RWPE2 (cell line): Measurements from ENCODE around the gene HECW1.

Experiments
- ATAC-seq: fragments of 200-7000 bp; cut with Tn5 transposase; 3 replicates; pipeline ENCODE4 v1.9.1; 2021; ENCODE audit warnings: low read depth
- DNase-seq: peaks from one replicate; pipeline ENCODE4 v3.0.0-alpha.2; 2020; ENCODE audit warnings: low spot score
- H3K27ac ChIP-seq: fragments of 450-650 bp; 2 replicates; pipeline ENCODE4 v1.5.1; 2017; ENCODE audit warnings: mild to moderate bottlenecking; ENCODE audit not compliant: poor library complexity, severe bottlenecking
- H3K27me3 ChIP-seq: fragments of 250-450 bp; sonication (Bioruptor Pico); 2 replicates; pipeline ENCODE4 v1.5.1; 2021; ENCODE audit warnings: mild to moderate bottlenecking, moderate library complexity; ENCODE audit not compliant: insufficient read depth, poor library complexity, severe bottlenecking
- H3K36me3 ChIP-seq: fragments of 250-450 bp; sonication (Bioruptor Pico); 2 replicates; pipeline ENCODE4 v1.5.1; 2020; ENCODE audit warnings: low read depth, mild to moderate bottlenecking, moderate library complexity
- H3K4me1 ChIP-seq: fragments of 250-450 bp; sonication (Bioruptor Pico); 2 replicates; pipeline ENCODE4 v1.5.1; 2021; ENCODE audit warnings: mild to moderate bottlenecking, moderate library complexity; ENCODE audit not compliant: insufficient read depth, poor library complexity, severe bottlenecking
- H3K4me3 ChIP-seq: fragments of 250-450 bp; sonication (Bioruptor Pico); 2 replicates; pipeline ENCODE4 v1.5.1; 2021; ENCODE audit warnings: mild to moderate bottlenecking, moderate library complexity; ENCODE audit not compliant: severe bottlenecking
- H3K9me3 ChIP-seq: fragments of 250-450 bp; sonication (Bioruptor Pico); 2 replicates; pipeline ENCODE4 v1.5.1; 2021; ENCODE audit warnings: mild to moderate bottlenecking, moderate library complexity; ENCODE audit not compliant: severe bottlenecking
- CTCF ChIP-seq: fragments of 450-650 bp; IDR thresholded peaks from one replicate; pipeline ENCODE4 v1.5.1; 2017; ENCODE audit warnings: mild to moderate bottlenecking, moderate library complexity; ENCODE audit not compliant: poor library complexity, severe bottlenecking

Gene HECW1

GRCh38 chr7:43119371-43120075 is 7.1 kb downstream of the HECW1 start:
- TF ChIP-seq CTCF = no peak

GRCh38 chr7:43121973-43122372 is 9.5 kb downstream of the HECW1 start:
- ATAC-seq = no peak
- Histone ChIP-seq H3K9me3 (no peaks in the 10 kb centered on the region), H3K27me3 (peaks cover 6% of the 10 kb centered on the region), H3K4me1 (no peaks in the 10 kb centered on the region), H3K27ac (no peak overlapping the region), H3K36me3 (no peaks in the 10 kb centered on the region), H3K4me3 (no peak overlapping the region)
- no peak for TF ChIP-seq CTCF
- no peak for DNase-seq

More at GRCh38 chr7:43119371-43120075, 7.1 kb downstream of the HECW1 start:
- H3K9me3 ChIP-seq = no peaks in the 10 kb centered on the region
- DNase-seq (no peak), ATAC-seq (no peak)
- no peaks in the 10 kb centered on the region for H3K4me1 ChIP-seq
- no peaks in the 10 kb centered on the region for H3K36me3 ChIP-seq
- peaks cover 31% of the 10 kb centered on the region for H3K27me3 ChIP-seq
- H3K27ac ChIP-seq = no peak overlapping the region
- no peak overlapping the region for H3K4me3 ChIP-seq

DNA sequence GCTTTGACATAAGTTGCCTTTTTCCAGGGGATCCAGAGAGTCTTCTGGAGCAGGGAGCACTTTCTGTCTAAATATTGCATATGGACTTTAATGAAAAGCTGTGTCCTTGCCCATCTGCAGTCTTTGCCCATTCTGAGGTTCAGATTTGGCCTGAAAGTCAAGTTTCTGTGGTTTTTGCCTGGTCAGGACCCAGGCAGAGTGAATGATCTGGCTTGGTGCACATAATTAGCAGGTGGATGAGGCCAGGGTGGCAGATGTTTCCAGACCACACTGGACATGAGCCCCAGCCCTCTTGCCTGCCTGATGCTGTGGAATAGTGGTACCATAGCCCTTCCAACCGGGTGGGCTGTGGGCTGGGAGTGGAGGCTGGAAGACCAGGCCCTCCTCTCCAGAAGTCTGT is 11.0 kb downstream of the HECW1 start:
- ATAC-seq (no peak), DNase-seq (no peak)
- Histone ChIP-seq H3K27ac (no peak overlapping the region), H3K9me3 (no peaks in the 10 kb centered on the region), H3K27me3 (no peaks in the 10 kb centered on the region), H3K4me1 (no peaks in the 10 kb centered on the region), H3K4me3 (no peak overlapping the region), H3K36me3 (no peaks in the 10 kb centered on the region)
- no peak for TF ChIP-seq CTCF

GRCh38 chr7:43124388-43124787 is 11.9 kb downstream of the HECW1 start:
- TF ChIP-seq CTCF = no peak
- H3K27me3 ChIP-seq = no peaks in the 10 kb centered on the region
- no peak overlapping the region for H3K4me3 ChIP-seq
- H3K27ac ChIP-seq = no peak overlapping the region
- no peaks in the 10 kb centered on the region for H3K36me3 ChIP-seq
- ATAC-seq (no peak), DNase-seq (no peak)
- no peaks in the 10 kb centered on the region for H3K4me1 ChIP-seq
- no peaks in the 10 kb centered on the region for H3K9me3 ChIP-seq

DNA sequence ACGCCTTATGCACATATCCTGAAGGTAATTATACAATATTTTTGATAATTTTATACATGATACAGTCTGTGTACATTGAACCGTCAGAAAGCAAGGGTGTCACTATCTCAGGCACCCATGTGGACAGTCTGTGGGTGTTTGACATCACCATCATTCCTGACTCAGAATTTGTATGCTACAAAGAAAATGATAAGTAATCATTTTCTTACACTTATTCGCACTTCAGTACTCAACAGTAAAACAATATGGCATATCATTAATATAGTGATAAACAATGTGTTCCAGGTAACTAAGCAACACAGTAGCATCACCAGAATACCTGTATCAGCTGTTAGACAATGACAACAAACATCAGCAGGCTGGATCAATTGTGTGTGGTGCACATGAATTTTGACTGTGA is 17.9 kb downstream of the HECW1 start:
- DNase-seq = no peak
- no peak for TF ChIP-seq CTCF
- H3K27ac ChIP-seq = no peak overlapping the region

More for the DNA sequence above, 17.9 kb downstream of the HECW1 start:
- Histone ChIP-seq H3K4me3 (no peak overlapping the region), H3K27me3 (no peaks in the 10 kb centered on the region), H3K9me3 (no peaks in the 10 kb centered on the region), H3K36me3 (no peaks in the 10 kb centered on the region), H3K4me1 (no peaks in the 10 kb centered on the region)
- no peak for ATAC-seq
